Renal pelvis (tissue), 4 donors: ENCODE data around the gene ABHD15. TPM values are rescaled to one million over a fixed set of nuclear protein-coding genes. Genes with fewer than 3 reads are reported as not detected.

Source experiments
- DNase-seq: peaks from one replicate; pipeline ENCODE4 v3.0.0-alpha.2; 2013
- polyA plus RNA-seq, 3 donors: library from polyadenylated mRNA; unstranded; fragments of 120-200 nt; gene quantifications; one replicate each; pipeline ENCODE4 v1.2.1, GENCODE V29; 2013; ENCODE audit not compliant: insufficient read length in 3 of 3

The ABHD15 gene
- polyA plus RNA-seq, 3 donors, result 7.2 to 7.7 (median 7.6) TPM

- DNase-seq, result no peak
These were observed 17.7 kb upstream of the ABHD15 start for GRCh38 chr17:29584452-29585079.

DNA sequence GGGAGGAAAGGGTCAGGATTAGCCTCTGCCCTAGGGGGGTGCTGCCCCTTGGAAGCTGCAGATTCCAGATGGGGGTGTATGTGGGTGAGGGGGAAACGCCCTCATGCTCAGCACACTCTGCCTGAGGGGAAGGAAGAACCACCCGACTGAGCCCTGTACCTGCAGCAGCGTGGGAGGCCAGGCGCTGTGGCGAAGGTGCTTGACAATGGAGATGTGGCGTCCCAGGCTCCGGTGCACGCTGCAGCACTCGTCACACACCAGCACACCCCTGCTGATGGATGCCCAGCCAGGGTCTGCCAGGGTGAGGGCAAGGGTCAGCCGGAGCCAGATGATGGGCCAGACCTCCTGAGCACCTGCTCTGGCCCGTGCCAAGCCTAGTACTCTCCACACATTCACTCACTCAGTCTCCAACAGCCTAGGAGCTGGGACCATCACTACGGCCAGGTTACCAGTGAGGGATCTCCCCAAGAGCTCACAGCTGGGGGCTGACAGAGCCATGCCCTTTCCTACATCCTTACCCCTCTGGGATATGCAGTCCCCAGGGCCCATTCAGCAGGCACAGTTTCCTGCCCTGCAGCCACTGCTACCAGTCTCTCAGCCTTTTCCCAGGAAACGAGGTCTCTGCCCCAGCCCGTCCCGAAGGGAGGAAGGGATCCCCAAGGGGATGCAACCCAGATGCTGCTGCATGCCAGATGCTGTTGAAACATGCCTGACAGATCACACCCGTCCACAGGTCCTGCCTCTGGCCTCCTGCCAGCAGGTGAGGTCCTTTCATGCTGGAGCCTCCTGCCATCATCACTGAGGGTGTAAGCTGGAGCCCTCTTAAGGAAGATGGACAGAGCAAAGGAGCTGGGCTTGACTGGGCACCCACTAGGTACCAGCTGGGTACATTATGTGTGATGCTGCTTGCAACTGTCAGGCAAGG, 16.7 kb upstream of the ABHD15 start:
- DNase-seq, result no peak

DNA sequence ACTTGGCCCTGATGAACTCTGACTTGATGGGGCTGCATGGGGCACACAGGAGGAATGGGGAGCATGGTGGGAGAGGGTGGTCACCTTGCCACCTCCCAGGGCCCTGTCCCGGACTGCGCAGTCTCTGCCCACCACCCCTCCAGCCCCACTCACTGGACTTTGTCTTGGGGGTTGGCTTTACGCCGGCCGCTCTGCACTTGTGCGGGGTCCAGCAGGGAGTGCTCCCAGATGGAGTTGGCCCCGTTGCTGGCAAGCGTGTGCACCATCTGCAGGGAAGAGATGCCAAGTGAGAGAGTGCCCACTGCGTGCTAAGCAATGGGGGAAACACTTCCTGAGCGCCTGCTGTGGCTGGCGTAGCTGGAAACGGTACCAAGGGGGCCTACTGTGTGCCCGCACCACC, 15.9 kb upstream of the ABHD15 start:
- no peak for DNase-seq

DNA sequence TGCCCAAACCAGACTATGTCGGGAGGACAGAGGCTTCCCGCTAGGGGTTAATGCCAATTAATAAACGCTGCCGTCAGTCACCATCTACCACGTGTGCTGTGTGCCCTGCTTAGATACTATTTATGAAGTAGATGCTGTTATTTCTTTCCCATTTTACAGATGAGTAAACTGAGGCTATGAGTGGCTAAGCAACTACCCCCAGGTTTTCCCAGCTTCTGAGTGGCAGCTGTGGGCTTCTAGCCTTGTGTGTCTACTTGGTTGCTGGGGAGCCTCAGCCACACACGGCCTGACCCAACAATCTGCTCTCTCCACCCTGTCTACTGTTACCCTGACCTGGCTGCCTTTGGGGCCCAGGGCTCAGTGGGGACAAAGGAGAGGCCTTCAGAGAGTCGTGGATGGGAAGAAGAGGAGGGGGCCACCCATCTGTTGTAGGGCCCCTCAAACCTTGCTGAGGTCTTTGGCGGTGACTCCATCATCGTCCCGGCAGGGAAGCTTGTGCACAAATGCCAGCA, 15.5 kb upstream of the ABHD15 start:
- DNase-seq, result no peak

DNA sequence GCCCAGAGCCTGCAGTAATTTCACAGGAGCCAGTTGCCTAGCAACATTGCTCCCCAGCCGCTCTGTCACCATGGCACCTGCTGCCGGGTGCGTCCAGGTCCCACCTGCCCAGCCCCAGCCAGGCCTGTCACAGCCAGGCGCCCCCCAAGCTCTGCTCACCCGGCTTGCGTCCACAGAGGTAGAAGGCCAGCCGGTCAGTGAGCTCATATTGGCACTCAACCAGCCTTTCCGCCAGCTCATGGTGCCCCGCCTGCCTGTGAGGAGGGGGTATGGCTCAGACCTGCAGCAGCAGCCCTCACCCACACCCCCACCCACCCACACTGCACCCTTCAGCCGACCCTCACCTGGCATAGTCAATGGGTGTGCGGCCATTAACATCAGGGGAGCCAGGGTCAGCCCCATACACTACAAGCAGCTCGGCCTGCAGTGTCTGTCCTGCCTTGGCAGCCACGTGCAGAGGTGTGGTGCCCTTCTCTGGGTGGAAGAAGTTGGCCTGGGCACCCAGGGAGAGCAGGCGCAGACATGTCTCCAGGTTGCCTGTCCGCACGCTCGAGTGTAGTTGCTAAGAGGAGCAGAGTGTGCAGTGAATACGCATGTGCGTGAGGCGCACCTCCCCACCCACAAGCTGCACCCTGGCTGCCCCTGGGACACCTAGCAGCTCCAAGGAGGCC, 14.9 kb upstream of the ABHD15 start:
- no peak for DNase-seq

DNA sequence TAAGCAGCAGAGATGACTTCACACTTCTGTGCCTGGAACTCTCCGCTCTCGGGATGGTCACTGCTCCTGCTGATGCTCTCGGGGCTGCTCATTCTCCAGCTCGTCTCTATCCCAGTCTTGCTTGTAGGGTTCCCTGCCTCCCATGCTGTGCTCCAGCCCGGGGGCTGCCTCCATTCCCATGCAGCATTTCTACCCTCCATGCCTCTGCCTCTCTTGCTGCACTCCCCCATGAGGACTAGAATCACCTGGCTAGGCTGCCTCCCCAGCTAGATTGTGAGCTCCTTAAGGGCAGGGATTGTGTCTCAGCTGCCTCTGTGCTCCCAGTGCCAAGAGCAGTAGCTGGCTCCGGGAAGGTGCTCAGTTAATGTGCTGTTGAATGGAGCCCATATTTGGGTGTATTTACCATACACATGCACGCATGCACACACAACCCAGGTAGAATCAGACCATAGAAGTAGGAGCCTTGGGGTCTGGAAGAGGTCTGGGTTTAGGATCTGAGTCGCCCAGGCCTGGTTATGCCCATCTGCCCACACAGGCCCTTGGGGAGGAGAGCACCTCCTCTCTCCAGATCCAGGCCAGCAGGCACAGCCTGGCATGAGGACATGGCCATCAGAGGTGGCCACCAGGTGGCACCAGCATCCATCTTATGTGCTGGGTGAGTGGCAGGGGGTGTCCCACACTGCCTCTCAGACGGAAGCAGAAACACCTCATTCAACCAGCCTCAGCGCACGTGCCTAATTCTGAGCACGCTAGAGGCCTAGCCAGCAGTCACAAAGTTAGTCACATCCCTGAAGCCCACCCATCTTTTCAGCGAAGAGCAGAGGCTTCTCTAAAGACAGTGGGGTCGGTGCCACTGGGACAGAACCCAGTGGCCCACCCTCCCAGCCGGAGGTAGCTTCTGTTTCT, 13.3 kb upstream of the ABHD15 start:
- no peak for DNase-seq

DNA sequence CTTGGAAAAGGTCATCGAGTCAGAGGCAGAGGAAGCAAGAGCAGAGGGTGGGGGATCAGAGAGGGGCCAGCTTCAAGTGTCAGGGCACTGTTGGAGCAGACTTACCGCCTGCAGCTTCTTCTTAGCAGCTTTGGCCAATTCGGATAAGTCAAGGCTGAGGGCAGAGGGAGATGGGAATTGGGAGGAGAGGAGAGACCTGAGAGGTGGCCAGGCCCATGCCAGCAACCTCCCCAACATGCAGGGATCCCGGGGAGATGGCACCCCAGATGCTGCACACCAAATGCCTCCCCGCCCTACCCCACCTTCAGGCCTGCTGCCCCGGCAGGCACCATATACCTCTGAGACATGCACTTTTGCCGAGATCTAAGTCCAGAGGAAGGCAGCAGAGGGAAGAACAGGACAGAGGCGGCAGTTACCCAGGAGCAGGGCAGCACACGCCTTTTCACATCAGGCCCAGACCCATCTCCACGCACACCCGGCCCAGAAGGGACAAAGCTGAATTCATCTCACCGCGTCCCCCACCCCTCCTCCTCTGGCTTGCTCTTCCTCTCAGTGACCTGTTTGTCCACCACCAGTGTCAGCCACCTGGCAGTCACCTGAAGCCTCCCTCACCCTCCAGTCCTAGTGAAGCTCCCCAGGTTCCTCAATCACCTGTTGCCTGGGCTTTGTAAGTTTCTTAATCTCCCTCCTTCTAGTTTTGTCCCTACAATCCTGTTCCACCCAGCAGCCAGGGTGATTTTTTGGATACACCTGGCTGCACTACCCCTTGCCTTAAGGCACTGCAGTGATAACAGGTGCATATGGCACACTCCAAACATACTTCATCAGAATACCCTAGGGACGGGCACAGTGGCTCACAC, 12.0 kb upstream of the ABHD15 start:
- no peak for DNase-seq

DNA sequence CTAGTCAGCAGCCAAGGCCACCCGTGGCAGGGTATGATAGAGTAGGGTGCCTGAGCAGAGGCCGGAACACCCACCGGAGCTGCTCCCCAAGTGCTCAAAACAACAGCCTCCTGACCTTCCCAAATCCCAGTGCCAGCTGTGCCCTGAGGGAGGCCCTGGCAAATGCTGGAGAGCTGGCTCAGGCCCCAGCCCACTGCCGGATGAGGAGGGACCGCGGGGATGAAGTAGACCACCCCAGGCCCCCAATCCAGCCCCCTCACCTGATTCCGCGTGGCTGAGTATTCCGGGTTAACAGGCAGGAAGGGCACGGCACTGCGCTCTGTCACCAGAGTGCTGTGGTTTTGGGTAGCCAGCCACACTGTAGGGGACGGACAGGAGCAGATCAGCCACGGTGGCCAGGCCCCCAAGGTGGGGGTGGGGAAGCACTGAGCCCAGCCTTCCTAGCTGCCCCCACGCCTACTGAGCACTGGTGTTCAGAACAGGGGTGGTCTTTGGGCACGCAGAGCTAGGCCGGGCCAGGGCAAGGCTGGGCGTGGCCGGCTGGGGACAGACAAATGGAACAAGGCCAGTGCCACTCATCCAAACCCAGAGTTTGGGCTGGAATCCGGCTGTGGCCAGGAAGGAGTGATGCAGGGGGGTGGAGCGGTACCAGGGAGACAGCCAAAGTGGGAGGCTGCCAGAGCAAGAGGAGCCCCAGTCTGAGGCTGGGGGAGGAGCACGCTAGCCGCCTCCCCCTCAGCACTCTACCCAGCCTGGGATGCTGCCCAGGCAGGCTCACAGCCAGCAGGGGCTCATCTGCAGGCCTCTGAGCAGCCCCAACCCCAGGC, 10.8 kb upstream of the ABHD15 start:
- no peak for DNase-seq

DNA sequence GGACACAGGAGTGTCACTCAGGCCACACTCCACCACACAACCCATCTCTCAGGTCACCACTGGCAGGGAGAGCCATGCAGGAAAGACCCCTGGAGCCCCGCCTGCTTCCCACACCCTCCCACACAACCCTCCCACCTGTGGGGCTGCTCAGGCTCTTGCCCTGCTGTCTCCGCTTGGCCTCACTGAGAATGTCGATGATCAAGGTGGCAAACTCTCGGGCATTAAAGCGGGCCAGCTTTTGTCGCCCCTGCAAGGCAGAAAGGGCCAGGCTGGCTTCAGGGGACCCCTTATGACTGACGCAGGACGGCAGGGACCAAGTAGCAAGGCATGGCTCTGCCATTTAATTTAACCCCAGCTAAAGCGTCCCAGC, 10.1 kb upstream of the ABHD15 start:
- no peak for DNase-seq

DNA sequence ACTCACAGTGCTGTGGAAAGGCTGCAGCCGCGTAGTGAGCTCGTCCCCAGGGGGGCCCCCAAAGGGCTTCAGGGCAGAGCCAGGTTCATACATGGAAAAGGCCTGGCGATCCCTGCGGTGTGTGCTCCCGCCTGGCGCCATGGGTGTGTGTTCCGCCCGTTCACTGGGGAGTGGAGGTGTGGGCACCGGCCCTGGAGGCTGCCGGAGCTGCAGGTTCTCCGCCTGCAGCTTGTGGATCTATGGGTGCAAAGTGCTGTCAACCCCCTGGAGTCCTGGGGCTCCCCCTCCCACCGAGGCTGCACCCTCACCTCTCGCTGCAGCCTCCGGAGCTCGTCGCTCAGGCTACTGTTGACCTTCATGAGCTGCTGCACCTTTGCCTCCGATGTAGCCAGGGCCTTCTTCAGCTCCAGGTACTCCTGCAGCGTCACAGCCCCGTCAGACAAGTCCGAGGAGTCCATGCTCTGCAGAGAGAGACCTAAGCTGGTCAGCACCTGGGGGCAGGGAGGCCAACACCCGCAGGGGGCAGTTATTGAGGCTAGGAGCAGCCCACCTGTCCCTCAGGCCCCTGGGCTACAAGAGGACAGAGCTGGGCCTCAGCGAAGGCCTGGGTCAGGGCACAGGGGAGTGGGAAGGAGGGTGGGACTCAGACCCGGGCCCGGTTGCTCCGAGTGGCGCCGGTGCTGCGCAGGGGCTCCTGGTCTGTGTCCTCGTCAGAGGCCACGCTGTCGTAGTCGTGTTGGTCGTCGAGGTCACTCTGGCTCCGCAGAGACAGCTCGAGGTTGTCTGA, 9.6 kb upstream of the ABHD15 start:
- no peak for DNase-seq

DNA sequence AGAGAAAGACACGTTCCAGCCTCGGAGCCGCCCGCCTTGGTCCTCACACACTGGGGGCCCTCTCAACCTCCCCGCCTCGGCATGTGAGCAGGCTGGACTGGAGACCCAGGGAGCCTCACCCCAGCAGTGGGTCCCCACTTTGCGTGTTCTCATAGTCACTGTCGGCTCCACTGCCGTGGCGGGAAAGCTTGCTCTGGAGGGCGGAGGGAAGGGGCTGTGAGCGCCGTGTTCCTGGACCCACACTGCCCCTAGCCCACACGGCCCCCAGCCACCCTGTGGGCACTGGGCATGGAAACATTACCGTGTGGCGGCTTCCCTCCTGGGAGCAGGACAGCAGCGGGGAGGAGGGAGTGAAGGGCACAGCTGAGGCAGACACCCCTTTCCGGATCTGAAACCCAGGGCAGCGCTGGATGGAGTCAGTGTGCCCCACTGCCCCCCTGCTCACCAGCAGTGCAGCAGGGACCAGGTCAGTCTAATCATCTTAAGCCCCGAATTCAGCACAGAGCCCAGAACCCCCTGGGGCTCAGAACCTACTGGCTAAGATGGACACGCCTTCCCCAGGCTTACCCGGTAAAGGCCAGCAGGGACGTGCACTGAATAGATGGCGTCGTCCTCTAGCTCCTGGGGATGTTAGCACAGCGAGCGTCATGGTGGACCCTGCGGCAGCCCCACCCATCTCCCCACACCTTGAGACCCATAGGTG, 8.8 kb upstream of the ABHD15 start:
- DNase-seq, result no peak

GRCh38 chr17:29574732-29575510, 8.1 kb upstream of the ABHD15 start:
- no peak for DNase-seq

DNA sequence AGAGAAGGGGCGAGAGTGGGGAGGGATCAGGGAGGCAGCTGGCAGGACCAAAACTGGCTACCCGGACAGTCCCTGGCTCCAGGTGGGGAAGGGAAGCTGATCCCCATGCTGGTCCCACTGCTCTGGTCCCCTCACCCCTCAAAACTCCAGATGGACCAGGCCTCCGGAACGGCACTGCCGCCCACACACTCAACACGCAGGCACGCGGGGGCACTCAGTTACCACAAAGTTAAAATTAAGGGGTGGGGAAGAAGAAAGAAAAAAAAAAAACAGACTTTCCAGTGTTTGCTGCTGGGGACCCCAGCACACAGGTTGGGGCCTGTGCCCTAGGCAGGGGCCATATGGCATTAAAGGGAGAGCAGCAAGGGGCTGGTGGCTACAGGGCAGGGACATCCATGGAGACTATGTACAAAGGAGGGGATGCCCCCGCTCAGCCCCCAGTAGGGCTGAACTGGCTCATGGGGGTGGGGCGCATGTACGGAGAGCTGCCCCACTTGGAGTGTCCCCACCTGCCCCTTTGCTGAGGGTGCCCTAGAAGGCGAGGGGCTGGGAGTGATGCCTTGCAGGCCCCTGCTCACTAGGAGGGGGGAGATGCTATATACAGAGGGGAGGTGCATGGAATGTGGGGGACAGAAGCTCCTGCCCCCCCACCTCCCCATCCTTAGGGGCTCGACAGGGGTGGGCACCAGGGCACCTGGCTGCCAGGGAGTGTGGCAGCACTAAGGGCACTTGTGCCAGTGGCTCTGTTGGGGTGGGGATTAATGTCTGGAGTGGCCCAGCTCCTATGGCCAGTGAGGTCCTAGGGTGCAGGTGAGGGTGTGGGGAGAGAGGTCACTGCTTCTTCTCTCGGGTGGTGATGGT, 7.3 kb upstream of the ABHD15 start:
- no peak for DNase-seq

DNA sequence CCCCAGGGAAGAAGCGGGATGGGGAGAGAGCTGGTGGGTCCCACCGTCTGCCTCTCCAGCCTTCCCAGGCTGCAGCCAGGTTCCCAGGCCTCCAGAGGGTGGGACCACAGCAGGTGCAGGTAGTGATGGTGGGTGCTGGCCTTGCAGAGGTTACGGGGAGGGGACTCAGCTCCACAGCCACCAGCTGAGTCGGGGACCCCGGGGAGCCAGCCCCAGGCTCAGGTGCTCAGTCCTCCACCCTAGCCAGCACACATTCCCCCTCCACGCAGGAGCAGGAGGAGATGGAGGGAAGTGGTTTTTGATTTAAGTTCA, 6.7 kb upstream of the ABHD15 start:
- DNase-seq, result no peak

DNA sequence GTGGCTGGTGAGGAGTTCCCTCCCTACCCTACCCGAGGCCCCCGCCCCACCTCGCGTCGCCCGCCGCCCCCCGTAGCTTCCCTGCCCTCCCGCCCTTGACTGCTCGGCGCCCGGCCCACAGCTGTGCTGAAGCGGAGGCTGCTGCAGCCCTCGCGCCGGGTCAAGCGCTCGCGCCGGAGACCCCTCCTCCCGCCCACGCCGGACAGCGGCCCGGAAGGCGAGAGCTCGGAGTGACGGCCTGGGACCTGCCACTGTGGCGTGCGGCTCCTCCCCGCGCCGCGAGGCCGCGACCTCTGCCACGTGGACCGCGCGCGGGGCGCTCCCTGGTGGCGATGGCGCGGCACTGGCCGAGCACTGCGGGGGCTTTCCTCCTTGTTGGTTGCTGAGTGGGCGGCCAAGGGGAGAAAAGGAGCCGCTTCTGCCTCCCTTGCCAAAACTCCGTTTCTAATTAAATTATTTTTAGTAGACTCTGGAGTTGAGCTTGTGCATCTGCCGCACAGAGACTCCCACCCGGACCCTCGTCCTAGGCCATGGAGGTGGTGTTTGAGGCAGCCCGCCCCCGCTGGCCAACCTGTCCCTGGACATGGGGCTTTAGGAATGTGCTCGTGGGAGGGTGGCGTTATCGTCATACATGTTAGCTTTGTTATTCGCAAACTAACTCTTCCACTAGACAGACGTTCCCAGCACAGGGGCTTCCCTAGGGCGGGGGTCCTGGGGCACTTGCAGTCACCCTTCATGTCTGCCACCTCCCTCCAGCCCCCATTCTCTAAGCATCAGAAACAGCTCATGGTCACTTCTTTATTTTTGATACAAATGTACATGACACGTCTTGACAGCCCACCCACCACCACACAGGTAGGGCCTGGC, 6.1 kb upstream of the ABHD15 start:
- peak; percentile 60 for DNase-seq
